HUES64 (cell line): ENCODE measurements around the gene CST7.
"Not testable (repeated sequence)": the region's sequence is repeated elsewhere in the genome, so short reads cannot be mapped to it uniquely, and the experiment has no call there.

Source experiments
- H3K27ac ChIP-seq: 2 replicates; pipeline ENCODE4 v1.7.0; 2013; ENCODE audit warnings: low read depth, low read length, inconsistent platforms
- H3K27me3 ChIP-seq: 2 replicates; pipeline ENCODE4 v1.6.1; 2013; ENCODE audit warnings: mild to moderate bottlenecking, low read length; ENCODE audit not compliant: insufficient read depth
- H3K36me3 ChIP-seq: 2 replicates; pipeline ENCODE4 v1.6.1; 2013; ENCODE audit warnings: mild to moderate bottlenecking, low read length; ENCODE audit not compliant: insufficient read depth
- H3K4me1 ChIP-seq: 2 replicates; pipeline ENCODE4 v1.6.1; 2013; ENCODE audit warnings: mild to moderate bottlenecking, low read length, moderate library complexity; ENCODE audit not compliant: insufficient read depth
- H3K4me3 ChIP-seq: 2 replicates; pipeline ENCODE4 v1.5.1; 2013; ENCODE audit warnings: mild to moderate bottlenecking, low read length, moderate library complexity
- H3K9ac ChIP-seq: 2 replicates; pipeline ENCODE4 v1.6.1; 2013; ENCODE audit warnings: mild to moderate bottlenecking, low read depth, low read length
- H3K9me3 ChIP-seq: 2 replicates; pipeline ENCODE4 v1.6.1; 2013; ENCODE audit warnings: low read depth, low read length; ENCODE audit not compliant: insufficient read depth
- WGBS: fragments of 150-250, 120-280 bp; methylation state at CpG from one replicate; pipeline ENCODE4 v1.1.7; 2013; ENCODE audit warnings: missing lambda C conversion rate; 5-methylcytosine and 5-hydroxymethylcytosine counted together

Gene CST7

DNA sequence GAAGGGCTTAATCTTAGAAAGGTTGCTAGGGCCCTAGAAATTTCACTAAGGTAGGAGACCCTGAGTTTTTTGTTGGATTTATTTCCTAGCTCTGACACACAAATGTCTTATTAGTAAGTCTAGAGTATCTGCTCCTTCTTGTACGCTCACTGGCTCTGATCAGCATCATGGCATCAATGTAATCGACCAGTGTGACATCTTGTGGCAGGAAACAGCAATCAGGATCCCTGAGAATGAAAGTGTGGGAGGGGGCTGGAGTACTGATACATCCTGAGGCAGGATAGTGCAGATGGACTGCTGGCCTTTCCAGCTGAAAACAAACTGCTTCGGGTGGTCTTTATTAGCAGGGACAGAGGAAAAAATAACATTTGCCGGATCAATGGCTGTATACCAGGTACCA, 10.0 kb upstream of the CST7 start:
- 77% methylated on average over 4 of the region's 4 CpGs for WGBS
- Histone ChIP-seq H3K36me3 (no peaks in the 10 kb centered on the region), H3K9me3 (peaks cover 16% of the 10 kb centered on the region), H3K9ac (no peak overlapping the region), H3K27me3 (no peaks in the 10 kb centered on the region), H3K4me1 (no peaks in the 10 kb centered on the region), H3K27ac (no peak overlapping the region), H3K4me3 (no peak overlapping the region)

- Histone ChIP-seq H3K4me3 (no peak overlapping the region), H3K27ac (no peak overlapping the region), H3K4me1 (no peaks in the 10 kb centered on the region), H3K27me3 (no peaks in the 10 kb centered on the region), H3K36me3 (no peaks in the 10 kb centered on the region), H3K9ac (no peak overlapping the region), H3K9me3 (peaks cover 16% of the 10 kb centered on the region)
- whole genome bisulfite sequencing = 93% methylated on average over 6 of the region's 6 CpGs
Observed at GRCh38 chr20:24942679-24943078, 6.4 kb upstream of the CST7 start.

- H3K27ac ChIP-seq = no peak overlapping the region
- H3K9me3 ChIP-seq = peaks cover 16% of the 10 kb centered on the region
- WGBS = 91% methylated on average over 4 of the region's 4 CpGs
Observed at GRCh38 chr20:24943196-24943595, 5.9 kb upstream of the CST7 start.

DNA sequence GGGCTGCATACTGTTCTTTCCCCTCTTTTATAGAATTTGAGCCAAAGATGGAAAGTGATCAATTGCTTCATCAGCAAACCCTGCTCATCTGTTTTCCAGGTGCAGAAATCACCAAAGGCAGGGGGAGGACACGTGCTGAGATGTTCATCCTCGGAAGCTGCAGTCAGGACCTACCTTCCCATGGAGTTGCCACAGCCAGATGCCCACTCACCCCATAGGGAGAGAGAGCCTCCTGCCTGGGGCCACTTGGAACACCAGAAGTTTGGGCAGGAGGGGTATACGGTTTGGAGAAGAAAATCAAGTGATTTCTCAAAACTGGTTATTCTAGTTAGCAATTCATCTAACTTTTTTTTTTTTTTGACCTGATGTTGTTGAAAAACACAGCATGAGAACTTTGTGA, 5.3 kb upstream of the CST7 start:
- no peaks in the 10 kb centered on the region for H3K36me3 ChIP-seq
- H3K4me1 ChIP-seq = no peaks in the 10 kb centered on the region
- no peak overlapping the region for H3K27ac ChIP-seq
- H3K4me3 ChIP-seq = no peak overlapping the region
- peaks cover 16% of the 10 kb centered on the region for H3K9me3 ChIP-seq
- WGBS = 97% methylated on average over 2 of the region's 3 CpGs
- H3K27me3 ChIP-seq = no peaks in the 10 kb centered on the region
- no peak overlapping the region for H3K9ac ChIP-seq

More at GRCh38 chr20:24943196-24943595, 5.9 kb upstream of the CST7 start:
- no peaks in the 10 kb centered on the region for H3K4me1 ChIP-seq
- H3K27me3 ChIP-seq = no peaks in the 10 kb centered on the region
- H3K36me3 ChIP-seq = no peaks in the 10 kb centered on the region
- no peak overlapping the region for H3K4me3 ChIP-seq
- H3K9ac ChIP-seq = no peak overlapping the region

DNA sequence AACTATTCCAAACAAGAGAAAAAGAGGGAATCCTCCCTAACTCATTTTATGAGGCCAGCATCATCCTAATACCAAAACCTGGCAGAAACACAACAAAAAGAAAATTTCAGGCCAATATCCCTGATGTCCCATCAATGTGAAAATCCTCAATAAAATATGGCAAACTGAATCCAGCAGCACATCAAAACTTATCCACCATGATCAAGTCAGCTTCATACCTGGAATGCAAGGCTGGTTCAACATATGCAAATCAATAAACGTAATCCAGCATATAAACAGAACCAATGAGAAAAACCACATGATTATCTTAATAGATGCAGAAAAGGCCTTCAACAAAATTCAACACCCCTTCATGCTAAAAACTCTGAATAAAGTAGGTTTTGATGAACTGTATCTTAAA, 2.7 kb upstream of the CST7 start:
- 85% methylated on average over 1 of the region's 1 CpG for WGBS
- not testable (repeated sequence) for H3K4me1 ChIP-seq, H3K9me3 ChIP-seq, H3K9ac ChIP-seq, H3K4me3 ChIP-seq, H3K27ac ChIP-seq, H3K36me3 ChIP-seq, H3K27me3 ChIP-seq

GRCh38 chr20:24948396-24948938, 602 bp upstream of the CST7 start:
- not testable (repeated sequence) for H3K36me3 ChIP-seq, H3K27ac ChIP-seq, H3K9ac ChIP-seq, H3K4me3 ChIP-seq, H3K9me3 ChIP-seq, H3K4me1 ChIP-seq, H3K27me3 ChIP-seq
- 92% methylated on average over 2 of the region's 4 CpGs for WGBS

GRCh38 chr20:24949756-24950127, 673 bp downstream of the CST7 start:
- H3K4me1 ChIP-seq = peaks cover 5% of the 10 kb centered on the region; the same call in 1 of the 2 replicates
- H3K27ac ChIP-seq = no peak overlapping the region
- no peak overlapping the region for H3K4me3 ChIP-seq
- no peaks in the 10 kb centered on the region for H3K9me3 ChIP-seq
- WGBS = 66% methylated on average over 6 of the region's 6 CpGs
- H3K9ac ChIP-seq = no peak overlapping the region
- H3K27me3 ChIP-seq = no peaks in the 10 kb centered on the region
- no peaks in the 10 kb centered on the region for H3K36me3 ChIP-seq

DNA sequence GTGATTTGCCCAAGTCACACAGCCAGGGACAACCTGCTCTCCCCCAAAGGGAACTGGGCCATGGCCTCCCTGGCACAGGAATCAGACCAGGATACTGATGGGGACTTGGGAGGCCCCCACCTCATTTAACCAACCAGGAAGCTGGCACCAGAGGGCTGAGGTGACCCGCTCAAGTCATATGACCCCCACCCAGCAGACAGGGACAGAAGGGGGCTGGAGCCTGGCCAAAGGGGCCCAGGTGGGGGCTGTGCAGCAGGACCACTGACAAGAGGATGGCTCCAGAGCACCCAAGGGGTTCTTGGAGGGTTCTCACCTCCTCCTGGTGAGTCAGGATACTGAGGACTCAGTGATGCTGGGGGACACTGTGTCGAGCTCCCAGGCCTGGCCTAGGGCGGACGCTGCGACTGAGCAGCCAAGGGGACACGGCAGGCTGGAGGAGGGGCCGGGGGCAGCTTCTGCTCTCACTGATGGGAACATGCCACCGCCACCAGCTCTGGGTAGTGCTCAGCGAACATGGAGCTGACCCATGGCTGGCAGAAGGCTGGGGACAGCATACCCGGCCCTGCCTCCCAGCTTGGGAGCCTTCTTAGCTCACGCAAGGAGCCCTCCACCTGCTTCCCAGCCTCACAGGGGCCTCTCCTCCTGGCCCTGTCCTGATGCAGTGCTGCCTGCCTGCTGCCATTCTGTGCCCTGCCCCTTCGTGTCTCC, 1.2 kb downstream of the CST7 start:
- no peaks in the 10 kb centered on the region for H3K27me3 ChIP-seq
- H3K27ac ChIP-seq = no peak overlapping the region
- H3K9me3 ChIP-seq = no peaks in the 10 kb centered on the region
- 84% methylated on average over 12 of the region's 12 CpGs for WGBS
- H3K9ac ChIP-seq = no peak overlapping the region
- H3K4me1 ChIP-seq = peaks cover 5% of the 10 kb centered on the region; the same call in 1 of the 2 replicates
- no peaks in the 10 kb centered on the region for H3K36me3 ChIP-seq
- H3K4me3 ChIP-seq = no peak overlapping the region

- peaks cover 5% of the 10 kb centered on the region; the same call in 1 of the 2 replicates for H3K4me1 ChIP-seq
- H3K27ac ChIP-seq = no peak overlapping the region
- WGBS = 91% methylated on average over 16 of the region's 16 CpGs
- H3K9me3 ChIP-seq = no peaks in the 10 kb centered on the region
- H3K4me3 ChIP-seq = no peak overlapping the region
- H3K36me3 ChIP-seq = no peaks in the 10 kb centered on the region
- no peak overlapping the region for H3K9ac ChIP-seq
- H3K27me3 ChIP-seq = no peaks in the 10 kb centered on the region
Observed at GRCh38 chr20:24950836-24951525, 1.9 kb downstream of the CST7 start.

- Histone ChIP-seq H3K4me1 (peaks cover 5% of the 10 kb centered on the region; the same call in 1 of the 2 replicates), H3K4me3 (no peak overlapping the region), H3K27ac (no peak overlapping the region), H3K27me3 (no peaks in the 10 kb centered on the region), H3K36me3 (no peaks in the 10 kb centered on the region), H3K9me3 (no peaks in the 10 kb centered on the region), H3K9ac (no peak overlapping the region)
- 82% methylated on average over 11 of the region's 11 CpGs for WGBS
Observed at GRCh38 chr20:24951536-24952083, 2.5 kb downstream of the CST7 start.
